Left lung (tissue), 10 donors: ENCODE results near the gene COL18A1. TPM values are rescaled to one million over a fixed set of nuclear protein-coding genes. Genes with fewer than 3 reads are reported as not detected.

Source experiments
- ATAC-seq: fragments of 200-7000 bp; cut with Tn5 transposase; one replicate; pipeline ENCODE4 v1.9.1; 2020; ENCODE audit warnings: moderate library complexity
- DNase-seq, 4 donors: peaks; one replicate each; pipeline ENCODE4 v3.0.0-alpha.2; 2013 to 2020
- H3K27ac ChIP-seq, 2 donors: fragments of 200-600 bp; sonication (generic) in 1 of 2; one replicate each; pipeline versions ENCODE4 v1.5.0 to v1.8.0; 2020 to 2021
- H3K27me3 ChIP-seq, 2 donors: fragments of 200-600 bp; sonication (generic) in 1 of 2; one replicate each; pipeline versions ENCODE4 v1.5.0 to v1.8.0; 2020 to 2021
- H3K36me3 ChIP-seq, 2 donors: fragments of 200-600 bp; sonication (generic) in 1 of 2; one replicate each; pipeline versions ENCODE4 v1.5.0 to v1.8.0; 2020 to 2021
- H3K4me1 ChIP-seq, 2 donors: fragments of 200-600 bp; one replicate each; pipeline ENCODE4 v1.8.0; 2021
- H3K4me3 ChIP-seq, 2 donors: fragments of 200-600 bp; sonication (generic) in 1 of 2; one replicate each; pipeline versions ENCODE4 v1.5.0 to v1.8.0; 2020 to 2021; ENCODE audit warnings: mild to moderate bottlenecking in 1 of 2
- H3K9me3 ChIP-seq, 2 donors: fragments of 200-600 bp; sonication (generic) in 1 of 2; one replicate each; pipeline versions ENCODE4 v1.5.0 to v1.8.0; 2020 to 2021
- CTCF ChIP-seq, 2 donors: fragments of 200-600 bp; sonication (generic) in 1 of 2; IDR thresholded peaks; one replicate each; pipeline versions ENCODE4 v1.5.0 to v1.8.0; 2021; ENCODE audit warnings: antibody characterized with exemption in 2 of 2
- intact Hi-C, 2 donors: fragments of 100-400 bp; cut with DNase I; formaldehyde crosslinking; loops; one replicate each; pipeline versions ENCODE4 v1.11.2 to v1.14.2; 2022
- polyA plus RNA-seq, 6 donors: library from polyadenylated mRNA; unstranded; fragments of 120-200 nt; gene quantifications; one replicate each; pipeline ENCODE4 v1.2.1, GENCODE V29; 2013; ENCODE audit not compliant: insufficient read length in 6 of 6
- total RNA-seq, 2 donors: library from RNA; stranded (reverse); fragmentation: NEBNext Ultra II Directional; extraction: Animal tissue kit (Norgen Biotek cat#: 25700); gene quantifications; one replicate each; pipeline ENCODE4 v1.2.1, GENCODE V29; 2021
- donor health status: DM: no; HTN: yes; CAD: no.
- donor health status: DM: no; HTN: no; CAD: no.

Gene COL18A1
- total and polyA plus RNA-seq, 8 donors, result 39.3 to 90.2 (median 64.0) TPM

- no peaks in the 10 kb centered on the region for H3K27me3 ChIP-seq
- peaks cover 0 to 28% of the 10 kb centered on the region in 2 donors for H3K36me3 ChIP-seq
- ATAC-seq, result no peak
- peaks cover 22 to 40% of the 10 kb centered on the region in 2 donors for H3K4me1 ChIP-seq
- intact Hi-C loops, result no loop called here
- DNase-seq, result peak in 1 of 4 donors; percentile 63
- H3K9me3 ChIP-seq, result no peaks in the 10 kb centered on the region
- H3K27ac ChIP-seq, result no peak overlapping the region
- H3K4me3 ChIP-seq, result no peak overlapping the region
- no peak for TF ChIP-seq CTCF (IDR thresholded peaks at IDR 0.05)
These were observed 71.0 kb downstream of the COL18A1 start for GRCh38 chr21:45475797-45476570.

- H3K27ac ChIP-seq, result no peak overlapping the region
- ATAC-seq, result no peak
- H3K27me3 ChIP-seq, result no peaks in the 10 kb centered on the region
- DNase-seq, result peak in 1 of 4 donors; percentile 23
- H3K9me3 ChIP-seq, result no peaks in the 10 kb centered on the region
- H3K4me1 ChIP-seq, result peaks cover 17 to 42% of the 10 kb centered on the region in 2 donors
- no peak overlapping the region for H3K4me3 ChIP-seq
- intact Hi-C loops, result no loop called here
- H3K36me3 ChIP-seq, result peaks cover 0 to 34% of the 10 kb centered on the region in 2 donors
- TF ChIP-seq CTCF (IDR thresholded peaks at IDR 0.05), result no peak
These were observed 71.6 kb downstream of the COL18A1 start for GRCh38 chr21:45476582-45476981.

- Histone ChIP-seq H3K27ac (peak overlapping the region; percentile 51 to 97), H3K36me3 (peaks cover 0 to 41% of the 10 kb centered on the region in 2 donors), H3K4me3 (peak overlapping the region in 1 of 2 donors; percentile 17)
These were observed 72.5 kb downstream of the COL18A1 start for GRCh38 chr21:45477176-45478114.

GRCh38 chr21:45478115-45478801 lies 73.3 kb downstream of the COL18A1 start:
- Histone ChIP-seq H3K36me3 (peaks cover 0 to 49% of the 10 kb centered on the region in 2 donors), H3K9me3 (no peaks in the 10 kb centered on the region), H3K27me3 (no peaks in the 10 kb centered on the region), H3K4me3 (peak overlapping the region in 1 of 2 donors; percentile 17), H3K27ac (peak overlapping the region; percentile 51 to 97), H3K4me1 (peaks cover 12 to 51% of the 10 kb centered on the region in 2 donors)
- peak; percentile 85 to 88 for TF ChIP-seq CTCF (IDR thresholded peaks at IDR 0.05)
- ATAC-seq, result peak; percentile 83
- intact Hi-C loops, result no loop called here
- DNase-seq, result peak; percentile 62 to 90 (median 77)

More at GRCh38 chr21:45477176-45478114, 72.5 kb downstream of the COL18A1 start:
- intact Hi-C loops, result no loop called here
- H3K4me1 ChIP-seq, result peaks cover 12 to 43% of the 10 kb centered on the region in 2 donors
- H3K27me3 ChIP-seq, result no peaks in the 10 kb centered on the region
- H3K9me3 ChIP-seq, result no peaks in the 10 kb centered on the region
- ATAC-seq (peak; percentile 2), DNase-seq (peak in 1 of 4 donors; percentile 71)
- no peak for TF ChIP-seq CTCF (IDR thresholded peaks at IDR 0.05)
